AG20443 (cell line): ENCODE results near the gene UQCC2.

Experiments
- DNase-seq: peaks from one replicate; pipeline ENCODE4 v3.0.0; 2012; ENCODE audit warnings: low spot score, mixed read lengths

The UQCC2 gene

DNA sequence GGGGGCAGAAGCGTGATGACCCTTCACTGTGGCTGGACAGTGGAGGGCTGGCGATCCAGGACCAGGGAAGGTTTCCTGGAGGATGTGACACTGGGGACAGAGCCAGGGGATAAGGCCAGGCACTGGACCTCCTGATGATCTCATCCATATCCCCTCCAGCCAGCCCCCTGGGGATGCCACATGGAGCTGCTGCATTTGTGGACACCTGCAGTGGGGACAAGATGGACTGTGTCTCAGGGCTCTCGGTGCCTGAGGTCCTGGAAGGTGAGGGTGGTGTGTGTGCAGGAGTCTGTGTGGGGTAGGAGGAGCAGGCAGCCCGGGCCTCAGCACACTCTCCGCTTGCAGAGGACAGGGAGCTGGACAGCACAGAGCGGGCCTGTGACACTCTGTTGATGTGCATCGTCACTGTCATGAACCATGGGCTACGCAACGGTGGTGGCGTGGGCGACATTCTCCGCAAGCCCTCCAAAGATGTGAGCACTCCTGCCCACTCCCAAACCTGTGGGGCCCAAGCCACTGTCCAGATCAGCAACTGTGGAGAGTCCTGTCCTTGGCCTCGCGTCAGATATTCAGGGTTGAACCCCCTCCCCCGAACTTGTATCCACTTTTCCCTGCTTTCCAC, 19.9 kb downstream of the UQCC2 start:
- no peak for DNase-seq

DNA sequence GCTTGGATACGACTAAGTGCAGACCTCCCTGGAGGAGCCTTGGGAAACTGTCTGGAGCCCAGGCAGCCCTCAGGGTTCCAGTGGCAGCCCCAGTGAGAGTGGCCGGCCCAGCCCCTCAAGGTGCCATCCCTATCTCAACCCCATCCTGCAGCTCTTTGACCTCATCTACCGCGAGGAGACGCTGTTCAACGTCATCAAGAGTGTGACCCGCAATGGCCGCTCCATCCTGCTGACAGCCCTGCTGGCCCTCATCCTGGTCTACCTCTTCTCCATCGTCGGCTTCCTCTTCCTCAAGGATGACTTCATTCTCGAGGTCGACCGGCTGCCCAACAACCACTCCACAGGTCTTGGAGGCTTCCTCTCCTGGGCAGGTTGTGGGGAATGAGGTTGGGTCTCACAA, 20.7 kb downstream of the UQCC2 start:
- DNase-seq, result no peak

DNA sequence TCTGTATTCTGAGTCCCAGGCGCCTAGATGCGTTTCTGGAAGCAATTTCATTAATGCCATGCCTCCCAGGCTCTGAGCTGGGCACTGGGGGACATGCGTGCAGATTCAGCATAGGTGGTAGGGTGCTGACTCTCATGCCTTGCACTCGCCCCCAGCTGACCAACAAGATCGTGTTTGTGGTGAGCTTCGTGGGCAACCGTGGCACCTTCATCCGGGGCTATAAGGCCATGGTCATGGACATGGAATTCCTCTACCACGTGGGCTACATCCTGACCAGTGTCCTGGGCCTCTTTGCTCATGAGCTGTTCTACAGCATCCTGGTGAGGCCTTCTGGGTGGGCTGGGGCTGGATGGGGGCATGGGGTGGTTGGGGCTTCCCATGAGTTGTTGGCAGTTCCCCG, 21.6 kb downstream of the UQCC2 start:
- no peak for DNase-seq

DNA sequence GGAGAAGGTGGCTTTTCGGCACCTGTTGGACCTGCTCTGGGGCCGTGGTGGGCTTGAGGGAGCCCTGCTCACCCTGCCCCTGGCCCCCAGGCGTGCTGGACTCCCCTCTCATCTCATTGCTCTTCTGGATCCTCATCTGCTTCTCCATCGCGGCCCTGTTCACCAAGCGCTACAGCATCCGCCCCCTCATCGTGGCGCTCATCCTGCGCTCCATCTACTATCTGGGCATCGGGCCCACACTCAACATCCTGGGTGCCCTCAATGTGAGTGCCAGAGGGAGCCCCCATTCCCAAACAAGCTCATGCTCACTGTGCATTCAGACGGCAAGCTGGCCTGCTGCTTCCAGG, 22.4 kb downstream of the UQCC2 start:
- DNase-seq, result no peak

DNA sequence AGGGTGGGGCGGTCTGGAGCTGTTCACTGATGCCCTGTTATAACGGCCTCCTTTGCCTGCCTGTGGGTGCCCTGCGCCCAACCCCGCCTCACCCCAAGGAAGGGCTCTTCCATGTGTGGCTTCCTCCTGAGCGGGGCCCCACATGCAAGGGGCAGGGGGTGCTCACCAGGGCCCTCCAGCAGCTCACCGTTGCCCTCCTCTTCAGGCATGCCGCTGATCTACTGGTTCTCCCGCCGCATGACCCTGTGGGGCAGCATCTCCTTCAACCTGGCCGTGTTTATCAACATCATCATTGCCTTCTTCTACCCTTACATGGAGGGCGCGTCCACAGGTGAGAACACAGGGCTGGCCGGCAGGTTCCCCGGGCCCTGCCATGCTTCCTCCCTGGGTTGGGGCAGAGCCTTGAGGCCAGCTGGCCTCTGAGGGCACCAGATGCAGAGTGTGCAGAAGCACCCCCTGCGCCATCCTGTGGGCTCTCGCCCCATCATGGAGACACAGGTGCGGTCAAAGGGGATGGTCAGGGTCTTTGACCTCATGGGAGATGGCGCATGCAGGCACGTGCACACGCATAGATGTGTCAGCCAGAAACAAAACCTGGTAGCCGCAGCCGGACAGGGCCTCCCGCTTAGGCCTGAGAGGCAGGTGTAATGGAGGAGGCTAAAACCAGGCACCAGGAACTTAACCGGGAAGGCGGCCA, 22.9 kb downstream of the UQCC2 start:
- no peak for DNase-seq

DNA sequence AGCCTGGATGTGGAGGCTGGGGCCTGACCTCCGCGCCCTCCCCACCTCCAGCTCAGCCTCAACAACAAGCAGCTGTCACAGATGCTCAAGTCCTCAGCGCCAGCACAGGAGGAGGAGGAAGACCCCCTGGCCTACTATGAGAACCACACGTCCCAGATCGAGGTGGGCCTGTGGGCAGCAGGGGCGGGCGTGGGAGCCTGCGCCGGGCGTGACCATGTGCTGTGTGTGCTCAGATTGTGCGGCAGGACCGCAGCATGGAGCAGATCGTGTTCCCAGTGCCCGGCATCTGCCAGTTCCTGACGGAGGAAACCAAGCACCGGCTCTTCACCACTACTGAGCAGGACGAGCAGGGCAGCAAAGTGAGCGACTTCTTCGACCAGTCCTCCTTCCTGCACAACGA, 23.5 kb downstream of the UQCC2 start:
- DNase-seq, result no peak

DNA sequence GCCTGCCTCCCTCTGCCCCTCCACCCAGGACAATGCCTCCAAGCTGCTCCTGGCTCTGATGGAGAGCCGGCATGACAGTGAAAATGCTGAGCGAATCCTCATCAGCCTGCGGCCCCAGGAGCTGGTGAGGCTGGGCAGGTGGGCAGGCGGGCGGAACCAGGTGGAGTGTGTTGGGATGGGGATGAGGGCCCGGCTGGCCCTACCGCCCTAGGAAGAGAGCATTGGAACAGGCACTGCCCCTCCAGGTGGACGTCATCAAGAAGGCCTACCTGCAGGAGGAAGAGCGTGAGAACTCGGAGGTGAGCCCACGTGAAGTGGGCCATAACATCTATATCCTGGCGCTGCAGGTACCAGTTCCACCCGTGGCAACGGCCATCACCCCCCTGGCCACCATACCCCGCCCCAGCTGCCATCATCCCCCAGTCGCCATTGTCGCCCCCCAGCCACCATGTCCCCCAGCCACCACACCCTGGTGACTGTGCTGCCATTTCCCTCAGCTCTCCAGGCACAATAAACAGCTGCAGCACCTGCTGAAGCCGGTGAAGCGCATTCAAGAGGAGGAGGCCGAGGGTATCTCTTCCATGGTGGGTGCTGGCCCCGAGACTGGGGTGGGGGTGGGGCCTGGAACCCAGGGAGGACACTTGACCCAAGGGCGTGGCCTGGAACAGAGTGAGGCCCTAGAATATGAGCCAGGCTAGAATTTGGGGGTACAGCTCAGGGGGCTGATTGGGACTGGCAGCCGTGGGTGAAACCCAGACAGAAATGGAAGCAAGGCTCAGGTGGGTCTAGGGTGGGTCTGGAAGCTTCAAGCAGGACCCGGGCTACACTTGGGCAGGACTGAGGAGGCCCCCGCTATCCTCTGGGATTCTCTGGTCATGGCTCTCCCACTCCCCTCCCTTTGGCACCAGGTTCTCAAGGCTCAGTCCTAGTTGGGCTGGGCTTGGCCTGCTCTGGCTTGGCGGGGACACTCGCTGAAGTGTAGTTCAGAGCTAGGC, 24.2 kb downstream of the UQCC2 start:
- no peak for DNase-seq

DNA sequence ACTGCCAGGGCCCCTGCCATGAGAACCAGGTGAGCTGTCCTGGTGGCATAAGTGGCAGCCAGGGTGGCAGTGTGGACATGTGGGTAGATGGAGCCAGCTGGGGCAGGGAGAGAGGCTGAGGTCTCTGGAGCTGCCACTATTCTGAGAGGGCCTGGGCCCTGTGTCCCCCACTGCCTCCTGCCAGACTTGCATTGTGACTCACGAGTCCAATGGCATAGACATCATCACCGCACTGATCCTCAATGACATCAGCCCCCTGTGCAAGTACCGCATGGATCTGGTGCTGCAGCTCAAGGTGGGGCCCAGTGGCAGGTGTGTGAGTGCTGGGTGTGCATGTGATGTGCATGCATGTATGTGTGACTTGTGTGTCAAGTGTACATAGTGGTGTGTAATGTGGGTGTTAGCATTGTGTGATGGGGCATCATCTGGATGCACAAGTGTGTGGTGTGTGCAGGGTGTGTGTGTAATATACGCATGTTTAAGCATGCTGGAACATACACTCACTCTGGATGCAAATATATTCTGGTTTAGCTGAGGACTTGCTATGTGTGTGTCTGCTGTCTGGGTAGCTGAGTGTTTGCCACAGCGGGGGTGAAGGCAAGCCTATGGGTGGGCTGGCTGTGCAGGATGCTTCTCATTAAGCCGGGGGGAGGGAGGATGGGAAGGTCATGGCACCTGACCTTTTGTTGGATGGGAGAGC, 25.1 kb downstream of the UQCC2 start:
- DNase-seq, result no peak

DNA sequence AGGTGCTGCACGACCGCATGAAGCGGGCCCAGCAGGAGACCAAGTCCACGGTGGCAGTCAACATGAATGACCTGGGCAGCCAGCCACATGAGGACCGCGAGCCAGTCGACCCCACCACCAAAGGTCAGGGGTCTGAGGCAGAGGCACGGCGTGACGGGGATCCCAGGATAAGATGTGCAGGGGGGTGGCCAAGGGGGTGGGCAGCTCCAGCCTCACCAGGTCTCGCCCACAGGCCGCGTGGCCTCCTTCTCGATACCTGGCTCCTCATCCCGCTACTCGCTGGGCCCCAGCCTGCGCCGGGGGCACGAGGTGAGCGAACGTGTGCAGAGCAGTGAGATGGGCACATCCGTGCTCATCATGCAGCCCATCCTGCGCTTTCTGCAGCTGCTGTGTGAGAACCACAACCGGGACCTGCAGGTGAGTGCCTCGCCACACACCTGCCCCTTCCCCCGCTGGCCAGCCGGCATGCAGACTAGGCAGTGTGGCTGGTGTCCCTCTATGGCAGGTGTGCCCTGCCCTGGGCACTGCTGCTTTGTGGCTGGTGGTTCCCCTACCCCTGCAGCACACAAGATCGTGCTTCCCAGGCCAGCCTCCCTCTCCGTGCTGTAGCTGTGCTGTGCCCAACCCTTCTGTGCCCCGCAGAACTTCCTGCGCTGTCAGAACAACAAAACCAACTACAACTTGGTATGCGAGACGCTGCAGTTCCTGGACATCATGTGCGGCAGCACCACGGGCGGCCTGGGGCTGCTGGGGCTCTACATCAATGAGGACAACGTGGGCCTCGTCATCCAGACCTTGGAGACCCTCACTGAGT, 25.9 kb downstream of the UQCC2 start:
- no peak for DNase-seq

DNA sequence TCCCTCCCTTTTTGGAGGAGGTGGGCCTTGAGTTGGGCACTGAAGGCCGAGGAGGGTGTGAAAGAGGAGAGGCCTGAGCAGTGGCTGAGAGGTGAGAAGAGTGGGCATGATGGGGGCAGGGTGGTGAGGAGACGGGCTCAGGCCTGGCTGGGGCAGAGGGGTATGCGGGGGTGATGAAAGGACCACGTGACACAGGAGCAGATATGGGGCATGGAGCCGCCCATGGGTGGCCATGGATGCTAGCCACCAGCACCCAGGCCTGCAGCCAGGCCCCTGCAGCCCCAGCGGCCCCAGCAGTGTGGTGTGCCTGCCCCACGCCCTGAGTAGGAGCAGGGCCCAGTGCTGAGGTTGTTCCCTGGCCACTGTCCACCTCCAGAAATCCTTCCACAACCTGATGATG, 26.5 kb downstream of the UQCC2 start:
- no peak for DNase-seq

DNA sequence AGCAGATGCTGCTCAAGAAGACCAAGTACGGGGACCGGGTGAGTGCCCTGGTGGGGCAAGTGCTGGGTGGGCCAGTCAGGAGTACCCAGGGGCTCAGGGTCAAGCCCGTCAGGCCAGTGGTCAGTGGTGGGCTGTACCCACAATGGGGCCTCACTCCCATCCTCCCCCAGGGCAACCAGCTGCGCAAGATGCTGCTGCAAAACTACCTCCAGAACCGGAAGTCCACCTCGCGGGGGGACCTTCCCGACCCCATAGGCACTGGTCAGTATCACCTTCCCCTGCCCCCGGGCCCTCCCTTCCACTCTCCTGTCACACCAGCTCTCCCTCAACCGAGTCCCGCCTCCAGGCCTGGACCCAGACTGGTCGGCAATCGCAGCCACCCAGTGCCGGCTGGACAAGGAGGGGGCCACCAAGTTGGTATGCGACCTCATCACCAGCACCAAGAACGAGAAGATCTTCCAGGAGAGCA, 27.0 kb downstream of the UQCC2 start:
- no peak for DNase-seq

DNA sequence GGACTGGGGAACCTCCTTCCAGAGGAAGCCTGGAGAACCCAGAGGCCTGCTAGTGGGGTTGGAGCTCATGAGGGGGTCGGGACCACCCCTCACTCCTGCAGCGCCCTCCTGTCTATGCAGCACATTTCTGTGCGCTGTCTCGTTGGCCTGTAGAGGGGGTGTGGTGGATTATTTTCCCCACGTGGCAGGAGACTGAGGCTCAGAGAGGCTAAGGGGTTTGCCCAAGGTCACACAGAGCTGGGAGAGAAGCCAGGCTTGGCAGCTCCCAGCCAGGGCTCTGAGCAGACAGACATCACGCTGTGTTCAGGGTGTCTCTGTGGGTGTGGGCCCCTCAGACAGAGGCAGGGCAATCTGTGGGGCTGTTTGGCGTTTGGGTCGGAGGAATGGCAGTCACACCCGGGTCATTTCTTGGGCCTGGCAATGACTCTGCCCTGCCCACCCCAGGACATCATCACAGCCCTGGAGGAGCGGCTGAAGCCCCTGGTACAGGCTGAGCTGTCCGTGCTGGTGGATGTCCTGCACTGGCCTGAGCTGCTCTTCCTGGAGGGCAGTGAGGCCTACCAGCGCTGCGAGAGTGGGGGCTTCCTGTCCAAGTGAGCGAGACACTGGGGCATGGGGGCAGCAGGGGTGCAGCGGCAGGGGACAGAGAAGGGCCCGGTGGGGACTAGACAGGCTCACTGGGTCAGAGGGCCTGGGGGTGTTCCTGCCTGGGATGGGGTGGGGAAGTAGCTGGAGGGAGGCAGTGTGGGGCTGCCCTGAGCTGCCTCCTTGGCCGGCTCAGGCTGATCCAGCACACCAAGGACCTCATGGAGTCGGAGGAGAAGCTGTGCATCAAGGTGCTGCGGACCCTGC, 27.7 kb downstream of the UQCC2 start:
- DNase-seq, result no peak

DNA sequence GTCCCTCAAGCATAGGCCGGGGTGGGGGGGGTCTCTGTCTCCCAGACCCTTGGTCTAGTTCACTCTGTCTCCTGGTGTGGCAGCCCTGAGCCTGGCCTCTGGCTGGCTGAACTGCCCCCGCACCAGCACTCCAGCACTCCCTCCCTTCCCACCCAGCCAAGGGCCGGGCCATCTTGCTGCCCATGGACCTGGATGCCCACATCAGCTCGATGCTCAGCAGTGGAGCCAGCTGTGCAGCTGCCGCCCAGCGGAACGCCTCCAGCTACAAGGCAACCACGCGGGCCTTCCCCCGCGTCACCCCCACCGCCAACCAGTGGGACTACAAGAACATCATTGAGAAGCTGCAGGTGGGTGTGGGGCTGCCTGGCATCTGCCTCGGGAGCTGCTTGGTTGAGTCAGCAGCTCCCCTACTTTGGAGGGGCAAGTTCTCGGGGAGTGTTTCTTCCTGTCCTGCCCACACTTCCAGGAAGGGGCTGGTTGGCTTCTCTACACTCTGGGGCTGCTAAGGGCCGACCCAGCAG, 28.4 kb downstream of the UQCC2 start:
- no peak for DNase-seq

DNA sequence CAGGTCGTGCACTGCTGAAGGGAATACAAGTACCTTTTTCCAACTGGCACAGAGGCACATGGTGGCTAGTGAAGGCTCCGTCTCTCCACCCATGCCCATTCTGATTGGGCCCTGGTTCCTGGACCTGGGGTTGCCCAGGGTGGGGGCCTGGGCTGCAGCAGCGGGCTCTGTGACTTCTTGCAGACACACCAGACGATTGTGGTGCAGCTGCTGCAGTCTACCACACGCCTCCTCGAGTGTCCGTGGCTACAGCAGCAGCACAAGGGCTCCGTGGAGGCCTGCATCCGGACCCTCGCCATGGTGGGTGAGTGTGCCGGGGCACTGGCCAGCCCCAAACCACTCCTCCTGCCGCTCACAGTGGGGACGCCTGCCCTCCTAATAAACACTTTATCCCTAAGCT, 29.2 kb downstream of the UQCC2 start:
- DNase-seq, result no peak

DNA sequence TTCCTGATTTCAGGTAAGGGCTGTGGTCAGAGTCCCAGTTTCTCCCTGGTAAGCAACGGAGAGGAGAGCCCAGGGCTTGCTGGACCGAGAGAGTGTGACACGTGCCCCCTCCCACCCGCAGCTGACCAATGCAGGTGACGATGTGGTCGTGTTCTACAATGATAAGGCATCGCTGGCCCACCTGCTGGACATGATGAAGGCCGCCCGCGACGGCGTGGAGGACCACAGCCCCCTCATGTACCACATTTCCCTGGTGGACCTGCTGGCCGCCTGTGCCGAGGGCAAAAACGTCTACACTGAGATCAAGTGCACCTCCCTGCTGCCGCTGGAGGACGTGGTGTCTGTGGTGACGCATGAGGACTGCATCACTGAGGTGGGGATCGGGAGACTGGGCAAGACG, 31.7 kb downstream of the UQCC2 start:
- no peak for DNase-seq

DNA sequence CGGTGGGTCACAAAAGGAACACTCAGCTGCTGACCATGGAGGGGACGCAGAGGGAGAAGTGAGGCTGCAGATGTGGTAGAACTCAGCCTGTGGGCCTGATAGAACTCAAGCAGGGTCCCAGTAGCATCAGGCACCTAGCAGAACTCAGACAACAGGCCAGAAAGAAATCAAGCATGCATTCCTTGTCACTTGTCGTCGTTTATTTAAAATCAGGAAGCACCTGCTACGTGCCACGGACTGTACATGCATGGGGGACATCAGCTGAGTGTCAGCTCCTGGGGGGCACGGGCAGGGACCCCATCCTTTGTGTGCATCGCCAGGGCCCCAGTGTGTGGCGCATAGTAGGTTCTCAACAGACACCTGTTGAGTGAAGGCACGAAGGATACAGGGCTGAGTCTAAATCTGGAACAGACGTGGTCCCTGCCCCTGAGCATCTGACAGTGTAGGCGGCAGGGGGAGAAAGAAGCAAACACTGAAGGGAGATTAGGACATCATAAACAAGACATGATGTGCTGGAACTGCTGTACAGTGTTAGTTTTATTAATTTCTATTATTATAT, 32.5 kb downstream of the UQCC2 start:
- no peak for DNase-seq

DNA sequence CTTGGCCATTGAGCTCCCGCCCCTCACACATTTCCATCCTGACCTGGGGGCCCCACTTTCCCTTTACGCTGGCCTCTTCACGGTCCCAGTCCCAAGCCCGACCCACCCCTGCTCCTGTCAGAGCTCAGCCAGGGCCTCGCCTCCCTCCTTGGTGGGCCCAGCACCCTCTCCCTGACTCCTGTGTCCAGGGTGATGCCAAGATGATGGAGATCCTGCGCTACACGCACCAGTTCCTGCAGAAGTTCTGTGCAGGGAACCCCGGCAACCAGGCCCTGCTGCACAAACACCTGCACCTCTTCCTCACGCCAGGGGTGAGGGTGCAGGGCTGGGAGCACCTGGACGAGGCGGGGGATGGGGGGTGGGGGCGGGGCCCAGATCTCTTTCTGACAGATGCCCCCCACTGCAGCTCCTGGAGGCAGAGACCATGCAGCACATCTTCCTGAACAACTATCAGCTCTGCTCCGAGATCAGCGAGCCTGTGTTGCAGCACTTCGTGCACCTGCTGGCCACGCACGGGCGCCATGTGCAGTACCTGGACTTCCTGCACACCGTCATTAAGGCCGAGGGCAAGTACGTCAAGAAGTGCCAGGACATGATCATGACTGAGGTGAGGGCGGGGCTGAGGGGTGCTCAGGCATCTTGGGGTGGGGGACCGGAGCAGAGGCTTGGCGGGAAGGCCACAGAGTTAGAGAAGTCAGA, 33.1 kb downstream of the UQCC2 start:
- DNase-seq, result no peak

DNA sequence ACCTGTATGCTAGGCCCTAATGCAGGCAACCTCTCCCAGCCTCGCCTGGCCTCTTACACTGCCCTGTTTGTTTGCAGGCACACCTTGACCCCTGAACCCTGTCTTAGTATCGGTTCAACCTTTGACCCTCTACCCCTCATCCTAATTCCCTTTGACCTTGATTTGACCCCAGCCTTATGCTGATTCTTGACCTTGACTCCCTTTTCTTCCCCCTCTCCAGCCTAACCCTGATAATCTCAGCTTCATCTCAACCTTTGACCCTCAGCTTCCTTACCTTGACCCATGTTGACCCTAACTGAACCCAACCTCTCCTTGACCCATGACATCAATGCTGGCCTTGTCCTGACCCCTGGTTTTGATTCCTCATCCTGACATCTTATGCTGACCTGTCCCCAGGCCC, 33.8 kb downstream of the UQCC2 start:
- DNase-seq, result no peak

DNA sequence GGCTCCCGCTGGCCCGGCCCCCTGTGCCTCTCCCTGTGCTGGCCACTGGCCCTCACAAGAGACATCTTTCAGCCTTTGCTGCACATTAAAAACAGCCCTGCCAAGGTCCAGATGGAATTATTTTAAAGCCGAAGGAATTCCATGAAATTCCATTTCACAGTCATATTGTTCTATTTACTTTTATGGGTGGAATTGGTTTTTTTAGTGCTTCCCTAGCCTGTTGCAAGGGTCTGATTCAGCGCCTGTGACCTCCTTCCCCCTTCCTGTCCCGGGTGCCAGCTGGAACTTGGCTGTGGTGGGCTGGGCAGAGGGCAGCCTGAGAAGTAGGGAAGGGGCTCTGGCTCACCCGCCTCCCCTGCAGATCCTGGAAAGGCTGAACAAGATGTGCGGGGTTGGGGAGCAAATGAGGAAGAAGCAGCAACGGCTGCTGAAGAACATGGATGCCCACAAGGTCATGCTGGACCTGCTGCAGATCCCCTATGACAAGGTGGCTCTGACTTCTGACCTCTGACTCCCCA, 34.3 kb downstream of the UQCC2 start:
- DNase-seq, result peak; percentile 79
